Adrenal gland (tissue), 5 donors: ENCODE results near the gene MVB12B.

Experiments used
- POLR2A ChIP-seq, 2 donors: fragments of 450-650 bp; IDR thresholded peaks; one replicate each; pipeline ENCODE4 v1.6.1; 2017; ENCODE audit warnings: antibody characterized with exemption in 2 of 2, mild to moderate bottlenecking in 2 of 2, moderate library complexity in 1 of 2
- TF ChIP-seq, protein P1 (sequence below), 6 experiments: fragments of 450-650 bp in 4 of 6; fragments of 200-600 bp in 2 of 6; sonication (generic) in 1 of 6; IDR thresholded peaks; 1 replicate in 5 of 6; 2 replicates in 1 of 6; pipeline versions ENCODE4 v1.5.1 to v1.8.0; 2016 to 2021; ENCODE audit warnings: antibody characterized with exemption in 6 of 6, mild to moderate bottlenecking in 2 of 6, moderate library complexity in 1 of 6
- donor health status: DM: no; HTN: no; CAD: no.

DNA sequence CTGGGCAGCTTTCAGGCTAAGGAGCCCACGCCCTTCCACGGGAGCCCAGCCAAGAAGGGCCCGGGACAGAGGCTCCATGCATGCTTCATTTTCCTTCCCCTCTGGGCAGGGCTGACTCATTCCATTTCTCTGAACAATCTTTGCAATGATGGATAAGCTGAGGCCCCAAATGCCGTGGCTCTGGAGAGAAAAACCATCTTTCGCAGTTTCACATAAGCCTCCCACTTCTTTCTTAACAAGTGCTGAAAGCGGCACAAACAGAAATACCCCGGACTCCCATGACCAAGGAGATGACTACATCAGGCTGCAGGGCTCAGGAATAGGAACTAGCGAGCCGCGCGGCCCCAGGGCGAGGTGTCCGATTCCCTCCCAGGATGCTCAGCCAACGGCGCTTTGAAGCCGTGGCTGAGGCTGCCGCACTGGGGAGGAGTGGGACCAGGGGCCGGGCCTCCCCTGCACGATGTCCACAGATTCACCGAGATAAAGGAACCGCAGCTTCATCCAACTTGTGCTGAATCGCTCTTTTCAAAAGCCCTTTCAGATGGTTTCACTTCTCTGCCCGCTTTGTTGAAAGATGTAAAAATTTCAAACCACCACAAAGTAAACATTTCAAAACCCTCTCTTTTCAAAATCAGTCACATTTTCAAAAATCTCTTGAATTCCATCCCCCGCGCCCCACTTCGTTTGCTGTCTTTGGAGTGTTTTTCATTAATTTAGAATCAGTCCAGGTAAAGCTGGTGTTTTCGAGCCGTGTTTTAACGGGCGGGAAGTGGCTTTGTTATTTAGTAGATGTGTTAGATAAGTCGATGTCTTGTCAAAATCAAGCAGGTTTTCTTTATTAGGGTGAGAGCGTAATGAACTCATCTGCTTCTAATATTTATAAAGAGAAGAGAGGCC lies 190.6 kb downstream of the MVB12B start:
- TF ChIP-seq, protein P1, sequence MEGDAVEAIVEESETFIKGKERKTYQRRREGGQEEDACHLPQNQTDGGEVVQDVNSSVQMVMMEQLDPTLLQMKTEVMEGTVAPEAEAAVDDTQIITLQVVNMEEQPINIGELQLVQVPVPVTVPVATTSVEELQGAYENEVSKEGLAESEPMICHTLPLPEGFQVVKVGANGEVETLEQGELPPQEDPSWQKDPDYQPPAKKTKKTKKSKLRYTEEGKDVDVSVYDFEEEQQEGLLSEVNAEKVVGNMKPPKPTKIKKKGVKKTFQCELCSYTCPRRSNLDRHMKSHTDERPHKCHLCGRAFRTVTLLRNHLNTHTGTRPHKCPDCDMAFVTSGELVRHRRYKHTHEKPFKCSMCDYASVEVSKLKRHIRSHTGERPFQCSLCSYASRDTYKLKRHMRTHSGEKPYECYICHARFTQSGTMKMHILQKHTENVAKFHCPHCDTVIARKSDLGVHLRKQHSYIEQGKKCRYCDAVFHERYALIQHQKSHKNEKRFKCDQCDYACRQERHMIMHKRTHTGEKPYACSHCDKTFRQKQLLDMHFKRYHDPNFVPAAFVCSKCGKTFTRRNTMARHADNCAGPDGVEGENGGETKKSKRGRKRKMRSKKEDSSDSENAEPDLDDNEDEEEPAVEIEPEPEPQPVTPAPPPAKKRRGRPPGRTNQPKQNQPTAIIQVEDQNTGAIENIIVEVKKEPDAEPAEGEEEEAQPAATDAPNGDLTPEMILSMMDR (IDR thresholded peaks at IDR 0.05): no peak
- TF ChIP-seq POLR2A (IDR thresholded peaks at IDR 0.05): no peak
